ENCODE data around the gene SYNJ2.

The SYNJ2 gene

DNA sequence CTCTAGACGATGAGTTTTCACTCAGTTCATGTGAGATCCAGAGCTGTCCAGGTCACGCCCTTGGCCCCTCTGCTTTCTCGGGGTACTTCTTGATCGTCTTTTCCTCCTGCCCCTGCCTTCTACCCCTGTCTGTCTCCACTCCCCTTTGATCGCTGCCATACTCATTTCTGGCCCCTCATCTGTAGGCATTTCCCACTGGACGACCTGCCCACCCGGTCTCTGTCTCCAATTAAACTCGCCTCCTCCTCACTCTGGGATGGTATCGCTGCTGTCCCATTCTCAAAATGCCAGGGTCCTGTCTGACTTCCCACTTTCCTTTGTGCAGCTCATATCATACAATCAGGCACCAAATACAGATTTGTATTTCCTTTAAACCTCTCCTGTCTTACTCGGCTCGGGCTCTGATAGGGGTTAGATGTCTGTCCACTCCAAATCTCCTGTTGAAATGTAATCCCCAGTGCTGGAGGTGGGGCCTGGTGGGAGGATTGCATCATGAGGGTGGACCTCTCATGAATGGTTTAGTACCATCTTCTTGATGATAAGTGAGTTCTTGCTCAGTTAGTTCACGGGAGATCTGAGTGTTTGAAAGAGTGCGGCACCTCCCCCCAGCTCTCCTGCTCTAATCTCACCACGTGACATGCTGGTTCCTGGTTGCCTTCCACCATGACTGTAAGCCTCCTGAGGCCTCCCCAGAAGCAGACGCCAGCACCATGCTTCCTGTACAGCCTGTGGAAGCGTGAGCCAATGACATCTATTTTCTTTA, 3.5 kb upstream of the SYNJ2 start:
- in situ Hi-C loops (cut with MboI; ENCODE audit: low sequenced_read_pairs) = no loop called here

GRCh38 chr6:157980288-157981131, 1.2 kb upstream of the SYNJ2 start:
- in situ Hi-C loops (cut with MboI; ENCODE audit: low sequenced_read_pairs) = no loop called here

DNA sequence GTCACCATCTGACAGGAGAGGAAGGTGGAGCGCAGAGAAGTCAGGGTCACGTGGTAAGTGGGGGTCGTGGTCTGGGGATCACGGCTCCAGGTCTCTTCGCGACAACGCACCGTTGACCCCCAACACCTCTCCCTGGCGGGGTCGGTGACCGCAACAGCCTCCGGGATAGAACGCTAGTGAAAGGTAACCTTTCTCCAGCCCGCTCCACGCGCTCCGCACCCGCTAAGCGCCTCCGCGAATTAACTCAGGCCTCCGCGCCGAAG, 600 bp upstream of the SYNJ2 start:
- in situ Hi-C loops (cut with MboI; ENCODE audit: low sequenced_read_pairs) = no loop called here

GRCh38 chr6:157982102-157982562, 469 bp downstream of the SYNJ2 start:
- in situ Hi-C loops (cut with MboI; ENCODE audit: low sequenced_read_pairs) = no loop called here

DNA sequence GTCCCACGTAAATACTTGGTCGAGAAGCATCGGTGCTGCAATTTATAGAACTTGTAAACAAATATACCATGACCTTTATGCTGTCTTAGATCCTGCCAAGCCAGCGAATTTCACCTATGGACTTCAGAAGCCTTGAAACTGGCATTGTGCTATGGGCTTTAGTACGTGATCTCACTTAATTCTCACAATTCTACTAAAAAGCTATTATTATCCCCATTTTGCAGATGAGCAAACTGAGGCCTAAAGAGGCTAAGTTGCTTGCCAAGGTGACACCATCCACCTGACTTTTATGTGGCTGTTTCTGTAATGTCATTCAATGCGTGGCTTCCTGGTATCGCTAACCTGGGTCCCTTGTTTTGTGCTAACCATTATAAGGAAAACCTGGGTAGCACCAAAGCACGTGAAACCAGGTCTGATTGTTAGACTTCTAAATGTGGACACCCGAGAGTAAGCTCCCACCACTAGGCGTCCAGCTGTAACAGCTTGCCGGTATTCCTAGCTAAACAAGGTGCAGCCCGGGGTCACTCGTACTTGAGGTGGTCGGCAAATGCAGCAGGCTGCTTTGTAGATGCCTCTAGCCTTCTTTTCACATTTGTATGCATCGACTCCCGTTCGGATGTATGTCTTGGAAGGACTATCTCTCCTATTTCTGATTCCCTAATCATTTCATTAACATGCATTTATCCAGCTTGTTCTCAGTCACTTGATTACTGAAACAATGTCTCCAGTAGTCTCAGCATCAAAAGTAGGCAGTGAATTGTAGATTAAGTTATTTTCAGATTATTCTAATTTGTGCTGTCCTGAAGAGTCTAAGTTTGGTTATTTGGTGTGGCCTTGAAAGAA, 1.1 kb downstream of the SYNJ2 start:
- in situ Hi-C loops (cut with MboI; ENCODE audit: low sequenced_read_pairs) = no loop called here

GRCh38 chr6:157983406-157984119, 1.9 kb downstream of the SYNJ2 start:
- in situ Hi-C loops (cut with MboI; ENCODE audit: low sequenced_read_pairs) = no loop called here

GRCh38 chr6:157984128-157984527, 2.5 kb downstream of the SYNJ2 start:
- in situ Hi-C loops (cut with MboI; ENCODE audit: low sequenced_read_pairs) = no loop called here

DNA sequence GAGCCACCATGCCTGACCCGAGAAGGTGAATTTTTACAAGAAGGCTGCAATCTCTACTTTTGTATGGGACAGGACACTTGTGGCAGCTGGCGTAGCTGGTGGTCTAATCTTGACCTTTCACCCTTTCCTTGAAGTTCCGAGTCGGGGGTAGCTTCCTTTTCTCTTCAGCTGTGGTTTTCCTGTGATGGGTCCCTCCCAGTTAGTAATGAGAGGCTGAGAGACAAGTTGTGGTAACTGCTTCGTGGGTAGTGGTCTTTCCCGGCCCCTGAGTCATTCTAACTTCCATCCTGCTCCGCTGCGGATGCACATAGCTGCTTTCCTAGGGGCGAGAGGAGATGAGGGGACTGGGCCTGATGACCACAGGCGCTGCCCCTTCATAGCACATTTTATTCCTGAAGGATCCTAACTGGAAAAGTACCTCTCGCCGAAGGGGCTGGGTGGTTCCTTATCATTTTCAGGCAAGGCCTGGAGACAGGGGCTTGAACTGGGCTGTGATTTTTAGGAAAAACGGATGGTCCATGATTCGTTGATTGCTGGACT, 3.1 kb downstream of the SYNJ2 start:
- in situ Hi-C loops (cut with MboI; ENCODE audit: low sequenced_read_pairs) = no loop called here

- in situ Hi-C loops (cut with MboI; ENCODE audit: low sequenced_read_pairs) = no loop called here
Measured at GRCh38 chr6:157985378-157986155, 3.9 kb downstream of the SYNJ2 start.

DNA sequence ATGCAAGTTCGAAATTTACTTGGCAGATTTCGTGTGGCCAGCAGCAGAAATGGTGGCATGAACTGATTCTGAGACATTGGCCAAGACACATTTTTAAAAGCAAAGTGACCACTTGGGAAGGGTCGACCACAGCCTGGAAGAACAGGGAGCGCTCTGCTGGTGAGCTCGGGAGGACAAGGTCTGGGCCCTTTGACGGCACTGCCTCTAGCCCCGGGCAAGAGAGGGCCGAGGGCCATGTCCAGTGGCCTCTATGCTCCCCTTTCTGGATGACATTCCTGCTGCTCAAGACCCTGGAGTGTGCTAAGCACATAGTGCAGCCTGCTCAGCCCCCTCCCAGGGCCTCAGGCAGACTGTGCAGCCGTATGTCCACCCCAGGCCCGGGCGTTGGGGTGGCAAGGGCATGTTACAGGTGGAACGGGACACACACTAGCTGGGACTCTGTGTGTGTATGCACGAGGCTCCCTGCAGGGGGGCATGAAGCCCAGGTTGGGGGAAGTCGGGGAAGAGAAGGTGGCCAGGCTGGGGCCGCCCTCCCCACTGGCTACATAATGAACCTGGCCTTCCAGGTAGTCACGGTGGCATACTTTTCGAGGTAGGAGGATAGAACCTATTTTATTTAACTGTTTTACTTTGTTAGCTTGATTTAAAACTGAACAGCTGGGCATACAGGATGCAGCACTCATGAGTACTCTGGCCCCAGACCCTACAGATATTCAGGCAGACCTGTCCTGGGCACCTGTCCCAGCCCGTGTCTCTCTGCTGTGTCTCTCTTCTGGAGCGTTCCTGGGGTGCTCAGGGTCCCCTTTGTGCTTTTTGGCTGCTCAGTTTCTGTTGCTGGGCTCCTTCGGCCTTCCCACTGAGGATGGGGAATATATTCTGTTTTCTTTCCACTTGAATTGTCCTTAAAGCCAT, 6.4 kb downstream of the SYNJ2 start:
- in situ Hi-C loops (cut with MboI; ENCODE audit: low sequenced_read_pairs) = no loop called here

- in situ Hi-C loops (cut with MboI; ENCODE audit: low sequenced_read_pairs) = no loop called here
Measured at GRCh38 chr6:157988700-157989063, 7.0 kb downstream of the SYNJ2 start.

GRCh38 chr6:157989541-157990289, 8.1 kb downstream of the SYNJ2 start:
- in situ Hi-C loops (cut with MboI; ENCODE audit: low sequenced_read_pairs) = no loop called here

GRCh38 chr6:157990321-157991066, 8.8 kb downstream of the SYNJ2 start:
- in situ Hi-C loops (cut with MboI; ENCODE audit: low sequenced_read_pairs) = no loop called here

GRCh38 chr6:157991067-157991432, 9.4 kb downstream of the SYNJ2 start:
- in situ Hi-C loops (cut with MboI; ENCODE audit: low sequenced_read_pairs) = no loop called here

DNA sequence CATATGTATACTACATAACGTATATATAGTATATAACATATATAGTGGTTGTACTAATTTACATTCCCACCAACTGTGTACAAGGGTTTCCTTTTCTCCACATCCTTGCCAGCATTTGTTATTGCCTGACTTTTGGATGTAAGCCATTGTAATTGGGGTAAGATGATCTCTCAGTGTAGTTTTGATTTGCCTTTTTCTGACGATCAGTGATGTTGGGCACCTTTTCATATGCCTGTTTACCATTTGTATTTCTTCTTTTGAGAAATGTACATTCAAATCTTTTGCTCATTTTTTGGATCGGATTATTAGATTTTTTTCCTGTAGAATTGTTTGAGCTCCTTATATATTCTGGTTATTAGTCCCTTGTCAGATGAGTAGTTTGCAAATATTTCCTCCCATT, 11.4 kb downstream of the SYNJ2 start:
- in situ Hi-C loops (cut with MboI; ENCODE audit: low sequenced_read_pairs) = no loop called here

- in situ Hi-C loops (cut with MboI; ENCODE audit: low sequenced_read_pairs) = no loop called here
Measured at GRCh38 chr6:157994125-157994795, 12.6 kb downstream of the SYNJ2 start.

DNA sequence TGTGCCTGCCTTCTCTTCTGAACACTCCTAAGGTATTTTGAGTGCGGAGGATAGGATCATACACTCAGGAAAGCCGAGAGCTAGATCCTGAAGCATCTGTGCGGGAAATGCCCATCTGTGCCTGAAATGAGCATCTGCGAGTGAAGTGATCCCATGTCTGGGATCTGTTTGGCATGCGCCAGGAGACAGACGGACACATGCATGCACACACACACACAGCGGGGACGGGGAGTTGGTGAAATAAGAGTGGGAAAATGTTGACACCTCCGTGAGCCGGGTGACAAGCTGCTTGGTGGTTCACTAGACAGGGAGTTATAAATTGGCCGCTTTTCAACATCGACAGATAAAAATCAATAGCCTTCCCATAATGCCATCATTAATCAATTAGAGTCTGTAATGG, 13.8 kb downstream of the SYNJ2 start:
- in situ Hi-C loops (cut with MboI; ENCODE audit: low sequenced_read_pairs) = no loop called here

Data from HL-60/S4 (cell line).